Measurements from ENCODE around the gene FBXO22. TPM values are rescaled to one million over a fixed set of nuclear protein-coding genes. Genes with fewer than 3 reads are reported as not detected.

The FBXO22 gene
- total and polyA plus RNA-seq, 12 donors = 3.8 to 23.4 (median 18.4) TPM

GRCh38 chr15:75887178-75887577 is 16.5 kb upstream of the FBXO22 start:
- Histone ChIP-seq H3K9me3 (no peaks in the 10 kb centered on the region), H3K4me1 (peaks cover 0 to 15% (median 0%) of the 10 kb centered on the region in 9 donors), H3K27me3 (no peaks in the 10 kb centered on the region), H3K27ac (no peak overlapping the region), H3K4me3 (no peak overlapping the region), H3K36me3 (peaks cover 0 to 84% (median under 1%) of the 10 kb centered on the region in 9 donors)
- ATAC-seq (no peak), DNase-seq (no peak)
- intact Hi-C loops (cut with DNase I) = no loop called here
- TF ChIP-seq CTCF (IDR thresholded peaks at IDR 0.05) = no peak
- 97 to 100% methylated on average over 1 of the region's 1 CpG for WGBS, 2 donors

GRCh38 chr15:75891895-75892294 is 11.8 kb upstream of the FBXO22 start:
- intact Hi-C loops (cut with DNase I) = no loop called here
- Histone ChIP-seq H3K27ac (peak overlapping the region in 1 of 10 donors; percentile 64), H3K36me3 (peaks cover 0 to 80% (median 0%) of the 10 kb centered on the region in 9 donors)

GRCh38 chr15:75895731-75896130 is 7.9 kb upstream of the FBXO22 start:
- H3K27ac ChIP-seq = no peak overlapping the region
- ATAC-seq (no peak), DNase-seq (no peak)
- intact Hi-C loops (cut with DNase I) = no loop called here
- 88 to 94% methylated on average over 2 of the region's 2 CpGs for WGBS, 2 donors
- H3K27me3 ChIP-seq = no peaks in the 10 kb centered on the region
- peaks cover 0 to 77% (median 3%) of the 10 kb centered on the region in 9 donors for H3K36me3 ChIP-seq
- peaks cover 0 to 16% (median 0%) of the 10 kb centered on the region in 9 donors for H3K4me1 ChIP-seq
- no peak for TF ChIP-seq CTCF (IDR thresholded peaks at IDR 0.05)
- H3K9me3 ChIP-seq = no peaks in the 10 kb centered on the region
- no peak overlapping the region for H3K4me3 ChIP-seq

More at GRCh38 chr15:75891895-75892294, 11.8 kb upstream of the FBXO22 start:
- no peak for TF ChIP-seq CTCF (IDR thresholded peaks at IDR 0.05)
- no peak overlapping the region for H3K4me3 ChIP-seq
- no peaks in the 10 kb centered on the region for H3K9me3 ChIP-seq
- H3K4me1 ChIP-seq = peaks cover 0 to 16% (median 0%) of the 10 kb centered on the region in 9 donors
- DNase-seq (no peak), ATAC-seq (peak in 1 of 8 donors; percentile 45)
- no peaks in the 10 kb centered on the region for H3K27me3 ChIP-seq

GRCh38 chr15:75900577-75900976 is 3.1 kb upstream of the FBXO22 start:
- no peak for DNase-seq
- Histone ChIP-seq H3K4me1 (peaks cover 0 to 25% (median 21%) of the 10 kb centered on the region in 9 donors), H3K9me3 (no peaks in the 10 kb centered on the region), H3K4me3 (no peak overlapping the region), H3K36me3 (peaks cover 0 to 52% (median 3%) of the 10 kb centered on the region in 9 donors), H3K27me3 (no peaks in the 10 kb centered on the region), H3K27ac (peak overlapping the region in 1 of 10 donors; percentile 44)
- intact Hi-C loops (cut with DNase I) = loop anchor here in 4 of 10 donors (5.0 to 10.0 kb wide), 4 partner anchors 53 to 256 kb away; partner anchors contain the start of genes UBE2Q2 (in 2 of the 4), IMP3 (in 1 of the 4) and SNX33 (in 1 of the 4)
- ATAC-seq = no peak
- no peak for TF ChIP-seq CTCF (IDR thresholded peaks at IDR 0.05)
